Activated CD4-positive, alpha-beta T cell treated with anti-CD3 and anti-CD28 coated beads for 4 hours (primary cell): ENCODE data around the gene ABCG5.

Experiments
- DNase-seq, 2 donors: peaks; one replicate each; pipeline ENCODE4 v3.0.0-alpha.2; 2020

ABCG5 gene

DNA sequence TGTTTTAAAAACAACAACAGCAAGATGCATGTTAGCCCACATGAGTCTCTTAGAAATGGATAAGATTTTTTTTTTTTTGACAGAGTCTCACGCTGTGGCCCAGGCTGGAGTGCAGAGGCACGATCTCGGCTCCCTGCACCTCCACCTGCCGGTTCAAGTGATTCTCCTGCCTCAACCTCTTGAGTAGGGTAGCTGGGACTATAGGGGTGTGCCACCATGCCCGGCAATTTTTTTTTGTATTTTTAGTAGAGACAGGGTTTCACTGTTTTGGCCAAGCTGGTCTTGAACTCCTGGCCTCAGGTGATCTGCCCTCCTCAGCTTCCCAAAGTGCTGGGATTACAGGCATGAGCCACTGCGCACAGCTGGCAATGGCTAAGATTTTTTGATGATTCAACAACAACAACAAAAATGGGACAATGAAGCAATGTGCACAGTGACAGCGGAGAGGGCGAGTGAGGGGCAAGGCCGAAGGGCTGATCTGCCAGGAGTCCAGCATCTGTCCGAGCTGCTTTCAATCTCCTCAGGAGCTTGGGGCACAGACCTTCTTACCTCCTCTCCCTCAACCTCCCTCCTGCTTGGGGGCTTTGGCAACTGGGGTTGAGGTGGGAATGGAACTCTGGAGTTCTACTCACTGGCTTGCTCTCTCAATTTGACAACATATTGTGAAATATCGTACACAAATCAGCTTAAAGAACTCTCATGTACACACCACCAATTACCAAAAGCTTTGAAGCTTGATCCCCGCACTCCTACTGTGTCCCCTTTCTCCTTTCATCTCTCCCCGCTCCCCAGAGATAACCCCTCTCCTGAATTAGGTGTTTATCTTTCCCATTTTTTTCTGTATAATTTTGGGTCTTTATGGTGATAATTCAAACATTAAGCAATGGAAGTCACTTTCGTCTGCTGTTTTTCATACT is 3.6 kb upstream of the ABCG5 start:
- no peak for DNase-seq

DNA sequence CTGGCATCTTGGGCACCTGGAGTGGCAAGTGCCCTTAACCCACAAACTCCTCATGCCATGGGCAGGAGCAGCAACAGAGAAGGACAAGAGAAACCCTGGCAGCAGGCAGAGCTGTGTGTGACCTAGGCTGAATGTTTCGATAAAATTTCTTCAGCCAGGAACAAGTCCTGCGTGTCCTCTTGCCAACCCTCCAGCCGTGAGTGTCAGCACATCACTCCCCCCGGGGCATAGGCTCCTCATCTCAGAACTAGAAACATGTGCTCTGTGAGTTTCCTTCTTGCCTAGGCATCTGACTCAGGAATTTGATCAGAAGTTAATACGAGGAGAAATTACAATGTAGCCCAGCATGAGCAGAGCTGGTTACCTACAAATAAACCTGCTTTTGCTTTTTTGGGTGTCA is 2.3 kb upstream of the ABCG5 start:
- no peak for DNase-seq

DNA sequence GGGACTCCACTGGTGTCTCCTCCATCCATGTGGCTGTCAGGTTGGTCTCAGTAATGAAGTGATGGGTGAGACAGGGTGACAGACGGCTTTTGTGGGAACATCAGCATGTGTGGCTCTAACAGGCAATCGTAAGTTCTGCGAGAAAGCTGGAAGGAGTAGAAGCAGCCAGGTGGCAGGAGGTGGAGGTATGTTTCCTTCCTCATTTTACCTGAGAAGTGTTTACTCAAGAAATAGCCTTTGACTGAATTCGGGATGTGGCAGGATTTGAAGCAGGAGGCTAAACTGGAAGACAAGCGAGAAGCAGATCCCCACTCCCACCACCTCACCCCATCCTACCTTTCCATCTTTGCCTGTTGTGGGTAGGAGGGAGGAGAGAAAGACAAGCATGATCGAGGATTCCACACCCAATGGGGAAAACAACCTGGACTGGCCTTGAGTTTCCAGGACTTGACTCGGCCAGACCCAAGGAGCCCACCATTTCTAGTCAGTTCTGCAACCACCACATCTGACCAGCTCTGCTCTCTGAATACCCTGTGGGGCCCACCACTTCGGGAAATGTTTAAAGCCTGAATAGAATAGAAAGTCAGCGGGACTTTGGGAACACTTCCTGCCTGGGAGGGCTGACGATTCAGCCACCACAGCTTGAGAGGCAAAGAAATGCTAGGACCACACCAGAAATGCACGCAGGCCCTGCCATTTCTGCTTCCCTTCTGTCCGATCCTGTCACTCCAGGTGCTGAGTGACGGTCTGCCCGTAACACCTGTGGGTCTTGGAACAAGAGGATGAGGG is 1.3 kb upstream of the ABCG5 start:
- DNase-seq, result no peak

DNA sequence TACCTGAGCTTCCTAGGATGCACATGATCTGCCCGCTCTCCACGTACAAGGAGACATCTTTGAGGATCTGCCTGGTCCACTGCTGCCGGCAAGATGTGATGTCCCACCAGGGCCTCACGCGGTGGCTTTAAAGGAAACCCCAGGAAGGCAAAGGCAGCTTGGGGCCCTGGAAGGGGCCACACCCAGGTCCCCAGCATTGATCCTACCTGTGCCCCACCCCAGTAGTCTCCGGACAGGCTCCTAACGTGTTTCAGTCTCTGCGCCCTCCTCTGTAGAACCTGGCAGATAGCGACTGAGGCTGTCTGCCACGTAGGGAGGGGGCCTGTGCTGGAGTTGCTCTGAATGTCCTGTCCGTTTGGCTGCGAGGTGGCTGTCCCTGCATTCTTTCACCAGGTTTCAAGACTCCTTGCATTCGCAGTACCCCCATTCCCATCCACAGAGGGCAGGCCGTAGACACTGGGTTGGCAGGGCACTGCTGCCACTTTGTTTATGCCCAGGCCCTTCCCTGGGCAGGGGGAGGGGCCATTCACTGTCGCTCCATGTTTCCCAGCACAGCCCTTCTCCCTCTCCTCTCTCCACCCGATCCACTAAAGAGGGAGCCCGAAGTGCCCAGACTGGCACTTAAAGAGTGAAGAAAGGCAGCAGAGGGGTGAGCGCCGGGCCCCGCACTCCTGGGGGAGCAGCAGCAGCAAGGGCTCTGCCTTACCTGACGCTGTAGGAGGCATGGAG is 644 bp downstream of the ABCG5 start:
- DNase-seq, result no peak

DNA sequence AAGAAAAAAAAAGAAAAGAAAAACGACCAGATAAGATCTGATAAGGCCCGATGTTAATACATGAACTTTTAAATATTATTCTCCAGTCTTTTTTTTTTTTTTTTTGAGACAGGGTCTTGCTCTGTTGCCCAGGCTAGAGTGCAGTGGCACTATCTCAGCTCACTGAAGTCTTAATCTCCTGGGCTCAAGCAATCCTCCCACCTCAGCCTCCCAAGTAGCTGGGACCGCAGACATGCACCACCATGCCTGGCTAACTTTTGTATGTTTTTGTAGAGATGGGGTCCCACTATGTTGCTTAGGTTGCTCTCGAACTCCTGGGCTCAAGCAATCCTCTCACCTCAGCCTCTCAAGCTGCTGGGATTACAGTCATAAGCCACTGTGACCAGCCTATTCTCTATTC is 1.6 kb downstream of the ABCG5 start:
- no peak for DNase-seq

DNA sequence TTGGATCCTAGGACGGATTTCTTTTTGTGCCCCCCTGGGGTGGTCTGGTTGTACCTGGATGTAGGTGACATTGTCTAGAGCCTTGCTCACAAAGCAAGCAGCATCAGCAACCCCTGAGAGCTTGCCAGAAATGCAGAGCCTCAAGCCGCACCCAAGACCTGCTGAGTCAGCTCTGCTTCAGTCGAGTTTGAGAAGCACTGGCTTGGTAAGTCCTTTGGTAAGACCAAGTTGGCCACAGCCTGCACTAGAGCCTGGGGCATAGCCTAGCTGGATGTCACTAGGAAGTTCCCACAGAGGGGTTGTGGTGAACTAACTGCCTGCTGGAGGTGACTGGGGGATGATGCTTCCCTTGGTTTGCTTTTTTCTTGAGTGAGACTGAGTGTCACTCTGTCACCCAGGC is 6.2 kb downstream of the ABCG5 start:
- no peak for DNase-seq

DNA sequence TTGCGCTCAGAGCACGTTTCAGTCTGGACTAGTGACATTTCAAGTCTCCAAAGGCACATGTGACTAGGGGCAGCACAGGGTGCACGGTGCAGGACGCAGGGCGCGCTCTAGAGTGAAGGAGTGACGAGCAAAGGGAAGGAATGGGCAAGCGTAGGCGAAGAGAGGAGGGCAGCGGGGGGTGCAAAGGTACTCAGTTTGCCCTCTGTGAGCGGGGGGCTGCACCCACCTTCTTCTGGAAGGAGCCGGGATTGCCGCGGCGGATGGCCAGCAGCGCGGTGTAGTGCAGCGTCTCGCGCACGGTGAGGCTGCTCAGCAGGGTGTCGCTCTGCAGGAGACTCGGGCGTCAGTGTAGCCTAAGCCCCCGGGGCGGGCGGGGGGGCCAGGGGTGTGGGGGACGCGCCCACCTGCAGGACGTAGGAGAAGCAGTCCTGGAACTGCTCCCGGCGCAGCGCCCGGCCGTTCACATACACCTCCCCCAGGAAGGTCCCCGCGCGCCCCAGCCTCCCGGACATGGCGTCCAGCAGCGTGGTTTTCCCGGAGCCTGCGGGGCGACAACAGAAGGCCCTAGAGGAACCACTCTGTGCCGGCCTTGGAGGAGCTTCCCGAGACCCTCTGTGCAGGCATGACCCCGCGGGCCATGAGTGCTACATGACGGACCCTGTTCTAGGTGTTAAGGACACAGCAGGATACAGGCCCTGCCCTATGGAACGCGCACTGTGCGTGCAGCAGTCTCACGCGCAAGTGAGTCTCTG is 6.9 kb downstream of the ABCG5 start:
- DNase-seq, result no peak

DNA sequence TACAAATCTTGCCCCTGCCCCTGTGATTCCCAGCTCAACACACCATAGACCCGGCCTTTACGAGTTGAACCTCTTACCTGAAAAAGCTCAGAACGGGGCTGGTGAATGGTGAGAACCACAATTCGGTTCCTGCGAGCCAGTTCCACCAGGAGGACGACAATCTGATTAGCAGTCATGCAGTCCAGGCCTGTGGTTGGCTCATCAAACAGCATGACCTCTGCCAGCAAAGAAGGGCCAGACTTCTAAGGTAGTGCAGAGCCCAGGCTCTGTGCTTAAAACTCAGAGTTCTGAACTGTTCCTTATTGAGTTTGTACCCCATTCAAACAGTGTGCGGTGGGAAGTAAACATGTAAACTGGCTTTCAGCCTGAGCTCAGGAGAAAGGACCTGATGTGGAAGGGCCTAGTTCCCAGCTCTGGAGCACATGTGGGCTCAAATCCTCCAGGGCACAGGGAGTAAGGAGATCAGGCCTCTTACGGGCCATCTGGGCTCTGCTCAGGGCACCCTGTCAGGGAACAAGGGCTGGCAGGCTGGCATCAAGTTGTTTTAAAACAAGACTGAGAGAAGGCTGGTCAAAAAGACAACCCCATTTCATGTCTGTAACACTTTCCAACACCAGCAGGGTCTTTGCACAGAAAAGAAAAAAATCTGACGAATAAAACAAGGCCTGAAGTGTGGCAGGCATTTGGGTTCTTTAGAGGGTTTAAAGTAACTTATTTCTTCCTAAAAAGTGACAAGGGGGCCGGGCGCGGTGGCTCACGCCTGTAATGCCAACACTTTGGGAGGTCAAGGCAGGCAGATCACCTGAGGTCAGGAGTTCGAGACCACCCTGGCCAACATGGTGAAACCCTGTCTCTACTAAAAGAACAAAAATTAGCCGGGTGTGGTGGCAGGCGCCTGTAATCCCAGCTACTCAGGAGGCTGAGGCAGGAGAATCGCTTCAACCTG is 12.1 kb downstream of the ABCG5 start:
- DNase-seq, result no peak

DNA sequence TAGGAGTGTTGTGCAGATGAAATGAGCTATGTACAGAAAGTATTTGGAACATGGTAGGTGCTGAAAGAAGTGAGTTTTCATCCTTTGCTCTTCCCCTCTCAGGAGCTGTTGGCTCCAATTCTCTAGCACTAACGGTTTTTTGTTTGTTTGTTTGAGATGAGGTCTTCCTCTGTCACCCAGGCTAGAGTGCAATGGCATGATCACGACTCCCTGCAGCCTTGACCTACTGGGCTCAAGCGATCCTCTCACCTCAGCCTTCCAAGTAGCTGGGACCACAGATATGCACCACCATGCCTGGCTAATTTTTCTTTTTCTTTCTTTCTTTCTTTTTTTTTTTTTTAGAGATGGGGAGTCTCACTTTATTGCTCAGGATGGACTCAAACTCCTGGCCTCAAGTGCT is 12.8 kb downstream of the ABCG5 start:
- DNase-seq, result no peak

DNA sequence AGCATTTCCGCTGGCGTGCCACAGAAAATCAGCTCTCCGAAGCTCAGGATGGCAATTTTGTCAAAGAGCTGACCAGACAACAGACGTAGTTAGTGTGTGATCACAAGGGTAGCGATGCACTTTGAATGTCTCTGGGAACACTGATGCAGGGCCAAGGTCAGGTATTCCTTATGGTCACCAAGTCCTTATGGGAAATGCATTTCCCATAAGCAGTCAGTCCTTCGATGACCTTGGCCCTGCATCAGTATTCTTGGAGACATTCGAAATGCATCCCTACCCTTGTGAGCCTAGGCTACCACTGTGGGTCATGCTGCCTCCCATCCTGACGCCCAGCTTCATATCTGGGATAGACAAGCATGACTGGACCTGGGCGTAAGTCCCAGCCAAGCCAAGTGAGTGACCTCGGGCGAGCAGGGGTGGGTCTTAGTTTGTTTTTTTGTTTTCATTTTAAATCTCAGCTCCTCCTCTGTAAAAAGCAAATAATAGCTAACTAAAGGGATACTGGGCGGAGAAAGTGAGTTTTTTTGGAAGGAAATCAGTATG is 13.6 kb downstream of the ABCG5 start:
- DNase-seq, result no peak

DNA sequence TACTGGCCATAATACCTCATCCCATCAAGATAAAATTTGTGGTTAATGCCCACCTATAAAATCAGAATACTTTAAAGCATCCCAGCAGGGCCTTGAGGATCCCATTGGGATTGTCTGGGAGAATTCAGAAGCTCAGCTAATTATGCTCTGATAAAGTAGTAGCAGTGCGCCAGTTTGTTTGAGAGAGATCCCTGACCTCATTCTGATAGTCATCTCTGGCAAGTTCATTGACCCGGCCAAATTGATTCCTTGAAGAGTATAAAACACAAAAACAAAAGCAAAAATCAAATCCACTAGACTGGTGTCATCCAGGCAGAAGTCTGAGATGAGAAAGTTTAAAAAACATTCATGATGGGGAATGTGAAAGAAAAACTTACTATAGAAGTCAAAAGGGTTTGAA is 14.1 kb downstream of the ABCG5 start:
- no peak for DNase-seq

DNA sequence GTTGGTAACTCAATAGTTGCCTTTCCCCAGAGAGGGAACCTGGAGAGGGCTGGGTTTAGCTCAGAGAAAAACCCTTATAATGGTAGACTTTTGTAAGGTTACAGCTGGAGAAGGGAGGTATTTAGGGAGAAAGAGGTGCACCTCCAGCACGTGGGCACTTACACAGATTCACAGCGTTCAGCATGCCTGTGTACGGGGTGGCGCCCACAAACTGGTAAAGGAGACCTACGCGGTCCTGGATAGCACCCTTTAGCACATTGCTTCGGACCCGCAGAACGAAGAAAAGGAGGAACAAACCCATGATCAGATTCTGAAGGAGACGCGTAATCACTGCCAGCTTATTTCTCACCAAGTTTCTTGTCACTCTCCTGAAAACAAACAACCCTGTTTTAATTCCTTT is 14.9 kb downstream of the ABCG5 start:
- DNase-seq, result no peak

DNA sequence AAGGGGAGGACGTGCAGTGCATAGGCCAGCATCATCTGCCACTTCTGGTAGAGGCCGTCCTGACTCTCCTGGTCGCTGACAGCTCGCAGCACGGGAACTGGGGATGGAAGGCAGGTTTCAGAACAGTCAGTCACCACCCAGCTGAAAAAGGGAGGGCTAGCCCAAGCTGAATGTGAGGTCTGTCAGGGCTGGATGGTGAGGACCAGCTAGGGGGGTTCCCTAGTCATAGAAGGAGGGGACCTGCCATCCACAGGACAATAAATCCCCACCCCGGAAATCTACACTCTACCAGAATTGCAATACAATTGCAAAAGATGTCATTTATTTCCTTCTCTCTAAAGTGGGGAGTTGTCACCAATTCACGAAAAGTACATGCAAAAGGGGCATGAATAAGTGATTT is 15.8 kb downstream of the ABCG5 start:
- no peak for DNase-seq

DNA sequence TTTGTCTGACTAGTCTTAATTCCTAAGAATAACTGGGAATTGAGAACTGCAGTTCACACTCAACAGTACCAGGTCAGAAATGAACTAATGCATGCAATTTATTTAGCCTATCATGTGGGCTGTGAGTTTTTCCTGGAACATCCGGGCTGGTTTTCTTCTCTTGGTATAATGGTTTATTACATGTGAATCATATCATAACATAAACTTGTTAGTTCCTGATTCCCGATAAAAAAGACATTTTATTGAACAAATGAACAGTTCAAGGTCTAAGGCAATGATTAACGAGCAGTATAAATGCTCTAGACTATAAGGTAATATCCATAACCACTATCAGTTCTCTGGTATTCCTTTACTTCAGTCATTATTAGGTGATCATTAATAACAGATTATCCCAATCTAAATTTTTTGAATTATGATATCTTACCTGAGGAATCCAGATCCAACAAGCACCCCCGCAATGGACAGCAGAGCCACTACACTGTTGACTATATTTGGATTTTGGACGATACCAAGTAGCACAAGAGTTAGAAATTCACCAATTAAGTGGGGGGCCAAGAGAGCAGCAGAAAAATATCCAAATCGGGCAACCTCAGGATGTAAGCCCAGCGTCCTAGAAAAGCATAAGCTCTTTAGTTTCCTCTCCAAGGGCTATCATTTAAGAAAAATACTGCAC is 19.0 kb downstream of the ABCG5 start:
- no peak for DNase-seq

DNA sequence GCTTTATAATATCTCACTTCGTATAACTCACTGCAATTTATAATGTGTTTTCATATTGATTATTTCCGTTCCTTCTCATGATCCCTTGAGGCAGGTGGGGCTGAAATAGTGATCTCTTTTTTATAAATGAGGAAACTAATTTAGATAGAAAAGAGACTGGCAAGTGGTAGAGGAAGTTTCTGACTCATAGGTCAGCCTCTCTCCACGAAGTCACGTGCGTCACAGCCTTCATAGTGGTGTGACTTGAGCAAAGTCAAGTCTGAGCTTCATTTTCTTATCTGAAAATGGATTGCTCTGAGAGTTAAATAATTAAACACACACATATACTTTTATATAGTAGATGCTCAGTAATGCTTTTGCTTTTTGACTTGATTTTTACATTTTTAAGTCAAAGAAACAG is 19.9 kb downstream of the ABCG5 start:
- no peak for DNase-seq

DNA sequence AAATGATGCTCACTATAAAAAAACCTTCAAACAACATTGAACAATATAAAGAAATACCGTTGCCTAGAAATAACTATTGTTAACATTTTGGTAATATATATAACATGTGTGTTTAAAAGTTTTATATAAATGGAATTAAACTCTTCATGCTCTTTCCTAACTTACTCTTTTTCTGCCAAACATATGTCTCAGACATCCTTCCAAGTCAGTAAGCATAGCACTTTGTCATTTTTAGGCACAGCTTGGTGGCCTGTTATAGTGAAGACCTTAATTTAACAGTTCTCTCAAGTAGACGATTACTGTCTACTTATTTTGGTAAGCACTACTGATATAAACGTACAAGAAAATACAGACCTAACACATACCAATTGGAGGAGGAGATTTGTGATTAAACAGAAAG is 23.9 kb downstream of the ABCG5 start:
- DNase-seq, result no peak

DNA sequence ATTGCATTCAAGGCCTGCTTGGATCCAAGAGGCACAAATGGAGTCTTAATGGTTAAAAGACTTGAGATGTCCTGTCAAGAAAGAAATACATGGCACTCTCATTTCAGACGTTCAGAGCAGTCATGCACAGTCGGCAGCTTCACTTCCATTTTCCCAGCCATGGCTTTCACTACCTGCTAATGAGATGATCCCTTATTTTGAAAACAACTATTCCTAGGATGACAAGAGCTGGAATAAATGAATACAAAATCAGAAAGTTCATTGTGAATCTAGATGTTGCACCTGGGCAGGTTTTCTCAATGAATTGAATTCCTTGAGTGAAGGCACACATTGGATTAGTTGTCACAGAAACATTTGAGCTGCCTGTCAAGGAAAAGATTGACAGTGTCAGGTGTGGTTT is 25.7 kb downstream of the ABCG5 start:
- no peak for DNase-seq

DNA sequence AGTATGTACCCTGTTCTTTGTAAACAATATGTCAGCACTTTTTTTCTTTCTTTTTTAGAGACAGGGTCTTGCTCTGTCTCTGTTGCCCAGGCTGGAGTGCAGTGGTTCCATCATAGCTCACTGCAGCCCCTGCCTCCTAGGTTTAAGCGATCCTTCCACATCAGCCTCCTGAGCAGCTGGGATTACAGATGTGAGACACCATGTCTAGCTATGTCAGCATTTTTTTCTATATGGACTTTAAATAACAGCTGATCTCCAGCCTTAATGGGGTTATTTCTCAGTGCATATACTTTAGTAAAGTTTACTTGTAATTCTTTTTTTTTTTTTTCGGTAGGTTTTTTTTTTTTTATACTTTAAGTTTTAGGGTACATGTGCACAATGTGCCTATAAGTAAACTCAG is 26.6 kb downstream of the ABCG5 start:
- DNase-seq, result no peak

DNA sequence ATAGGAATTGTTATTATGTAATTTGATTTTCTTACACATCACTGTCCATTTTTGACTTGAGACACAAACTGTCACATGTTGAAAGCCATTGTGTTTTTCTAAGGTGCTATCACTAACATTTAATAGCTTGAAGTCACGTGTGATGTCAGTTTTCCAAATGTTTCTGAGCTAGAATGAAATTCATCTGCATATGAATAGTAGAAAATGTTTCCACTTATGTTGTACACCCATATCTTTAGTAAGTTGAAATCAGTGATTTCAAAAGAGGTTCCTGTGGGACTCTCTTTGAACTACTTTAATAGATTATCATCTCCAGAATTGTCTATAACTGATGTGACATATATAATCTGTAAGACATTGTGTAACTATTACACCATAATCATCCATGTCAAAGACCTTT is 27.8 kb downstream of the ABCG5 start:
- no peak for DNase-seq

DNA sequence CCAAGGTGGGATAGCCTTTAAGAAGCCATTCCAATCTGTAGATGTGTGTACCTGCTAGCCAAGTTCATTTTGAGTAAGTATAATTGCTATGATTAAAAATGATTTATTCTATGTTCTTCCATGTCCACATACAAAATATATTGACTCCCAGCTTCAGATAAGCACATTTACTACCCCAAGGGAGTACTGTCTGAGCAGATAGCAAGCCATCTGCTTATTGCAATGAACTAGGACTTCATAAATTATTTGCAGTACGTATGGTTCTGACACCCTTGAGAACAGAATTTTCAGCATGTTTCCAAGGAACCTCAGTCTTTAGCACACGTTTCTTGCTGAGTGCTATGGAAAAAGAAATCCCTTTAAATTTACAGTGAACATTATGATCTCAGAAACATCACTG is 28.2 kb downstream of the ABCG5 start:
- no peak for DNase-seq

DNA sequence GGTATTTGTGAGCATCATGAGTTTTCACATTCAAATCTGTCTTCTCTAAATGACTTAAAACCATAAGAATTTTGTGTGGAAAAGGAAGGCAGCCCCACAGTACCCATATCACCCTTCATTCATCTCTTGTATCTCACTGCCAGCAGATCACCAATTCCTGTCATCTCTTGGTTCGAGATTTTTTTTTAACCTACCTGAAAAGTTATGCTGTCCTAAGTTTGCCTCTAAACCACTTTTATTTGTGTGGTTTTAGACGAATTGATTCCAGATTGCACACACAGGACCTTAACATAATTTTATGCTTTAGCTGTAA is 32.0 kb downstream of the ABCG5 start:
- DNase-seq, result no peak
